Measurements from ENCODE around the gene A4GALT.

GRCh38 chr22:42655693-42656092 lies 65.0 kb downstream of the A4GALT start:
- TF ChIP-seq EZH2 (IDR thresholded peaks at IDR 0.05; ENCODE audit: borderline replicate concordance, insufficient read depth, low read depth, low read length, poor library complexity, severe bottlenecking) (no peak), CTCF (IDR thresholded peaks at IDR 0.05) (no peak)
